NB4 (cell line): ENCODE measurements around the gene RNU6-7.

Source experiments
- DNase-seq: peaks from one replicate; pipeline ENCODE4 v3.0.0; 2010; ENCODE audit warnings: low read depth
- H3K4me3 ChIP-seq: one replicate; pipeline ENCODE4 v1.5.1; 2011; ENCODE audit warnings: mild to moderate bottlenecking, low read depth, low read length, moderate library complexity
- MYC ChIP-seq: IDR thresholded peaks from 2 replicates; pipeline ENCODE4 v1.6.1; 2011; ENCODE audit warnings: low read depth, low read length
- POLR2A ChIP-seq: IDR thresholded peaks from 2 replicates; pipeline ENCODE4 v1.6.1; 2011; ENCODE audit warnings: mild to moderate bottlenecking; ENCODE audit not compliant: insufficient read length; ENCODE audit errors: extremely low read depth
- TF ChIP-seq, protein P1 (sequence below): IDR thresholded peaks from 2 replicates; pipeline ENCODE4 v1.6.1; 2011; ENCODE audit warnings: low read depth, low read length
- TF ChIP-seq, protein P2 (sequence below): IDR thresholded peaks from one replicate; pipeline ENCODE4 v1.5.1; 2012; ENCODE audit warnings: low read depth, low read length

Gene RNU6-7

DNA sequence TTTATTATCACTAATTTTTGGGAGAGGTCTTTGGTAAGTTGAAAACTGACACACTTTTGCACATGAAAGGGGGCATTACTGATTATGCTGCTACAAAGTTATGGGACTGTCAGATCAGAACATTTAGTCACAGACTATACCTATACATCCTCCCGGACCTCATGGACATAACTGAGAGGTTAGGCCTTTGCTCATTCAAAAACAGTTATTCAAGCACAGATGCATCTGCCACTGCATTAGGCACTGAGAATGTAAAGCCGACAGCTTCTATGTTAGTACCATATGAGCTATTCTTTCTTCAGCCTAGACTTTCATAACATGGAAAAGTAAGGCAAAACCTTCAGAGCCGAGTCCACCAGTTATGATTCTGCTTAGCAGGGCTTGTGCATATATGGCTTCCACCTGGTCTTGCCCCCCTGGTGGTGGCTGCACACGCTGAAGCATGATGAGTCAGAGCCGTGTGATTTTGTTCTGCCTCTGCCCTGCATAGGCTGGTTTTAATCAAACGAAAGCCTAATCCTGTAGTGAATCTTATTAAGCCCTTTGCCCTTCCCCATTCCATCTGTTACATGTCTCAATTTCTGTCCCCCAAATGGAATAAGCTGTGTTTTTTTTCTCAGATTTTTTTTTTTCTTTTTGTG, 23.0 kb downstream of the RNU6-7 start:
- no peak overlapping the region for H3K4me3 ChIP-seq
- TF ChIP-seq, protein P1, sequence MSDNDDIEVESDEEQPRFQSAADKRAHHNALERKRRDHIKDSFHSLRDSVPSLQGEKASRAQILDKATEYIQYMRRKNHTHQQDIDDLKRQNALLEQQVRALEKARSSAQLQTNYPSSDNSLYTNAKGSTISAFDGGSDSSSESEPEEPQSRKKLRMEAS = 0 out of 2 replicates have a peak, but pooled peaks have one; percentile 4
- TF ChIP-seq, protein P2, sequence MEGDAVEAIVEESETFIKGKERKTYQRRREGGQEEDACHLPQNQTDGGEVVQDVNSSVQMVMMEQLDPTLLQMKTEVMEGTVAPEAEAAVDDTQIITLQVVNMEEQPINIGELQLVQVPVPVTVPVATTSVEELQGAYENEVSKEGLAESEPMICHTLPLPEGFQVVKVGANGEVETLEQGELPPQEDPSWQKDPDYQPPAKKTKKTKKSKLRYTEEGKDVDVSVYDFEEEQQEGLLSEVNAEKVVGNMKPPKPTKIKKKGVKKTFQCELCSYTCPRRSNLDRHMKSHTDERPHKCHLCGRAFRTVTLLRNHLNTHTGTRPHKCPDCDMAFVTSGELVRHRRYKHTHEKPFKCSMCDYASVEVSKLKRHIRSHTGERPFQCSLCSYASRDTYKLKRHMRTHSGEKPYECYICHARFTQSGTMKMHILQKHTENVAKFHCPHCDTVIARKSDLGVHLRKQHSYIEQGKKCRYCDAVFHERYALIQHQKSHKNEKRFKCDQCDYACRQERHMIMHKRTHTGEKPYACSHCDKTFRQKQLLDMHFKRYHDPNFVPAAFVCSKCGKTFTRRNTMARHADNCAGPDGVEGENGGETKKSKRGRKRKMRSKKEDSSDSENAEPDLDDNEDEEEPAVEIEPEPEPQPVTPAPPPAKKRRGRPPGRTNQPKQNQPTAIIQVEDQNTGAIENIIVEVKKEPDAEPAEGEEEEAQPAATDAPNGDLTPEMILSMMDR = peak; percentile 7
- no peak for TF ChIP-seq POLR2A
- DNase-seq = no peak

DNA sequence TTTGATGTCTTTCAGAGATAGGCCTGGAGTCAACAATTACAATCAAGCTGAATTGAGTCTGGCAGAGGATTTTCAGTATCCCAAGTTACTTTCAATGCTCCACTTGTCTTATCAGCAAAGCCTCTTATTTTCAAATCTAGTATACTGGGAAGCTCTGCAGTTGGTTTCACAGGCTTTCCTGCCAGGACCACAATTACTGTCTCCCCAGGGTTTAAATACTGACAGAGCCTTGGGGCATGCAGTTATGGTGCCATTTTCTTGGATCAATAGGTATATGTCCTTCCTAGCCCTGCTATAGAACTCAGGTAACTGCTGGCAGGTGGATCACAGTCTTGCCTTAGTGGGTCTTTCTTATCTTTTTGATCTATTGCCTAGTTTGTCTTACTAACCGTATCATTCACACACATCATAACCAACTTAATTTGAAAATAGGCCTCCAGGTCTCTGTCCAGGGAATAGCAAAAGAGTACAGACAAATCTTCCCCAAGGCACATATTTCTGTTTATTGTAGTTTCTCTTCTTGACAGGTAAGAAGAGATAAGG, 23.6 kb downstream of the RNU6-7 start:
- no peak for DNase-seq
- H3K4me3 ChIP-seq = no peak overlapping the region
- TF ChIP-seq MYC (no peak), POLR2A (no peak)
- TF ChIP-seq, protein P2 = no peak
- TF ChIP-seq, protein P1 = no peak

DNA sequence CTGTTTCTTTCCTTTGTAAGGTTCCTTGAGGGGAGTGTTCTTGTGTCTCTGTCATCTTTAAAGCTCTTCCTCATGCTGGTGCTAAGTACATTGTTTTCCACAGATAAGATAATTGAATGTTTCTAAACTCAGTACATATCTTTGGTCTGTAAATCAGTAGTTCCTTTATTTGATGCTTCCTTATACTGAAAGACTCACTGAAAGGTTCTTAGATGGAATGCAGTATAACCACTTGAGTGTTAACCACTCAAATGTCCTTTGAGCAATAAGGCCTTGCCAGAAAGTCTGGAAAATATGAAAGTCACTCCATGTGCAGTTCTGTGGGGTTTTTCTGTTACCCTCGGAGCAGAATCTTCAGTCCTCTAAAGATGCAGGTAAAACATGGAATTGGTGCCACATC, 24.2 kb downstream of the RNU6-7 start:
- DNase-seq = no peak
- no peak for TF ChIP-seq MYC
- no peak for TF ChIP-seq POLR2A
- TF ChIP-seq, protein P2 = no peak
- TF ChIP-seq, protein P1 = no peak
- no peak overlapping the region for H3K4me3 ChIP-seq

DNA sequence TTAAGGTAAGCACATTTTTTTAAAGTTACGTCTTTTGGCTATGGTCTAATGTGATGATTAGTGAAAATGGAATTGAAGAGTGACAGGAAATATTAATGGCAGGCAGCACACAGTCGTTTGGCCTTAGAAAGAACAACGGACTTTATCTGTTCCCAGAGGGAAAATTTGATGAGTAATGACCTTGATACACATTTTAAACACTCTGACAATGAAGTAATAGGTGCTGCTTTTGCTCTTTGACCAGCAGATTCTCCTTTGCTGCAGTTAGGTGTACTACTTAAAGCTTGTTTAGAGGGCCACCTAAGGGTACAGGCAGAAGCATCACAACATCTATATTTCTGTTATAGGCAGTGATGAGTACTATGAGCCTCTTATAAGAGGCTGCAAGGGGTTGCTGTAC, 28.3 kb downstream of the RNU6-7 start:
- H3K4me3 ChIP-seq = no peak overlapping the region
- no peak for DNase-seq
- TF ChIP-seq, protein P1 = no peak
- TF ChIP-seq MYC (no peak), POLR2A (no peak)
- TF ChIP-seq, protein P2 = no peak

DNA sequence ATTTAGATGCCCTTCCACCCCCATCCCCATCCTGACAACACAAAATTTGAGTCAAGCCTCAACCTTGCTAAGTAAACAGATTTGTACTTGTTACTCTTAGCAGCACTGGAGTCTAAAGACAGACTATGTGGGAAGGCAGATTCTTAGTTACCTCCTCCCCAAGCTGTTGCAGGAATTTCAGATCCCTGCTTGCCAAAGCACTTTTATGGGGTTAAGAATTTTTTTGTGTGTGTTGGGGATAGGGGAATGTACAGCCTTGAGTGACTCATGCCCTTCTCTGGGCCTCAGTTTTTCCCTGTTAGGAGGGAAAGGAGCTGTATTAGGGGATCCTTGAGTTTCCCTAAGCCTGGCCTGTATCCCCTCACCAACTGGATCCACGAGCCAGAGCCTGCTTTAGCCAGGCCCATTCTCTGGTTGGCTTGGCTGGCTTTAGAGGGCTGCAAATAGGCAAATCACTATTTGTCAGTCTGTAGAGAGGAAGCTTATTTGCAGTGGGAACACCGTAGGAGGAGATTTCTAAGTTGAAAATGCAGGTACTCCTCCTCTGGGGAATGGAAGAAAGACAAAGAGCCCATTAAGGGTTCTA, 28.9 kb downstream of the RNU6-7 start:
- TF ChIP-seq MYC (no peak), POLR2A (no peak)
- TF ChIP-seq, protein P2 = no peak
- TF ChIP-seq, protein P1 = no peak
- DNase-seq = no peak
- no peak overlapping the region for H3K4me3 ChIP-seq
